Measurements from ENCODE around the gene STARD13.

- TF ChIP-seq GATA3 (IDR thresholded peaks at IDR 0.05; ENCODE audit: low read depth, low read length) (peak; percentile 77), GATA2 (IDR thresholded peaks at IDR 0.05; ENCODE audit: low read depth, low read length) (peak; percentile 95)
Measured at GRCh38 chr13:33119856-33120543, 165.6 kb downstream of the STARD13 start.
